Measurements from ENCODE around the gene WNT10A. TPM values are rescaled to one million over a fixed set of nuclear protein-coding genes. Genes with fewer than 3 reads are reported as not detected.

Gene WNT10A
- total RNA-seq, 1 experiment from 2014 or later, result 6.5 TPM

GRCh38 chr2:218856167-218856895 lies 24.3 kb upstream of the WNT10A start:
- in situ Hi-C loops (cut with HindIII; ENCODE audit: low pct_unique_long_range_greater_than_20kb, low sequenced_read_pairs), result no loop called here
- no peak for DNase-seq (ENCODE audit: low read depth)

- no peak for DNase-seq (ENCODE audit: low read depth)
- in situ Hi-C loops (cut with HindIII; ENCODE audit: low pct_unique_long_range_greater_than_20kb, low sequenced_read_pairs), result no loop called here
These were observed 23.8 kb upstream of the WNT10A start for GRCh38 chr2:218856896-218857243.

- DNase-seq (ENCODE audit: low read depth), result no peak
- in situ Hi-C loops (cut with HindIII; ENCODE audit: low pct_unique_long_range_greater_than_20kb, low sequenced_read_pairs), result no loop called here
These were observed 23.1 kb upstream of the WNT10A start for GRCh38 chr2:218857371-218858137.

GRCh38 chr2:218858138-218858445 lies 22.6 kb upstream of the WNT10A start:
- no peak for DNase-seq (ENCODE audit: low read depth)
- in situ Hi-C loops (cut with HindIII; ENCODE audit: low pct_unique_long_range_greater_than_20kb, low sequenced_read_pairs), result no loop called here

GRCh38 chr2:218858671-218859555 lies 21.7 kb upstream of the WNT10A start:
- in situ Hi-C loops (cut with HindIII; ENCODE audit: low pct_unique_long_range_greater_than_20kb, low sequenced_read_pairs), result no loop called here
- DNase-seq (ENCODE audit: low read depth), result no peak

- in situ Hi-C loops (cut with HindIII; ENCODE audit: low pct_unique_long_range_greater_than_20kb, low sequenced_read_pairs), result no loop called here
- no peak for DNase-seq (ENCODE audit: low read depth)
These were observed 21.1 kb upstream of the WNT10A start, which contains the start of gene WNT6 for GRCh38 chr2:218859556-218859987. Gene WNT6, plus strand, starts transcription at chr2:218859805. Its CDS starts 233 bp downstream, at chr2:218860038.

- in situ Hi-C loops (cut with HindIII; ENCODE audit: low pct_unique_long_range_greater_than_20kb, low sequenced_read_pairs), result no loop called here
These were observed 20.4 kb upstream of the WNT10A start for GRCh38 chr2:218859988-218860831.

GRCh38 chr2:218860950-218861381 lies 19.7 kb upstream of the WNT10A start:
- peak; percentile 93 for DNase-seq (ENCODE audit: low read depth)
- in situ Hi-C loops (cut with HindIII; ENCODE audit: low pct_unique_long_range_greater_than_20kb, low sequenced_read_pairs), result no loop called here

More at GRCh38 chr2:218859988-218860831, 20.4 kb upstream of the WNT10A start:
- DNase-seq (ENCODE audit: low read depth), result no peak

GRCh38 chr2:218861645-218862318 lies 18.9 kb upstream of the WNT10A start:
- in situ Hi-C loops (cut with HindIII; ENCODE audit: low pct_unique_long_range_greater_than_20kb, low sequenced_read_pairs), result no loop called here

GRCh38 chr2:218863021-218863520 lies 17.6 kb upstream of the WNT10A start:
- no peak for DNase-seq (ENCODE audit: low read depth)
- in situ Hi-C loops (cut with HindIII; ENCODE audit: low pct_unique_long_range_greater_than_20kb, low sequenced_read_pairs), result no loop called here

More at GRCh38 chr2:218861645-218862318, 18.9 kb upstream of the WNT10A start:
- no peak for DNase-seq (ENCODE audit: low read depth)

- in situ Hi-C loops (cut with HindIII; ENCODE audit: low pct_unique_long_range_greater_than_20kb, low sequenced_read_pairs), result no loop called here
- no peak for DNase-seq (ENCODE audit: low read depth)
These were observed 15.3 kb upstream of the WNT10A start for GRCh38 chr2:218865396-218865795.

- DNase-seq (ENCODE audit: low read depth), result no peak
- in situ Hi-C loops (cut with HindIII; ENCODE audit: low pct_unique_long_range_greater_than_20kb, low sequenced_read_pairs), result no loop called here
These were observed 14.7 kb upstream of the WNT10A start for GRCh38 chr2:218865999-218866398.

- DNase-seq (ENCODE audit: low read depth), result no peak
- in situ Hi-C loops (cut with HindIII; ENCODE audit: low pct_unique_long_range_greater_than_20kb, low sequenced_read_pairs), result no loop called here
These were observed 12.8 kb upstream of the WNT10A start for GRCh38 chr2:218867900-218868299.

GRCh38 chr2:218869064-218869463 lies 11.6 kb upstream of the WNT10A start:
- in situ Hi-C loops (cut with HindIII; ENCODE audit: low pct_unique_long_range_greater_than_20kb, low sequenced_read_pairs), result no loop called here
- no peak for DNase-seq (ENCODE audit: low read depth)

GRCh38 chr2:218870984-218871344 lies 9.7 kb upstream of the WNT10A start:
- in situ Hi-C loops (cut with HindIII; ENCODE audit: low pct_unique_long_range_greater_than_20kb, low sequenced_read_pairs), result no loop called here

GRCh38 chr2:218871345-218872302 lies 9.0 kb upstream of the WNT10A start:
- DNase-seq (ENCODE audit: low read depth), result no peak
- in situ Hi-C loops (cut with HindIII; ENCODE audit: low pct_unique_long_range_greater_than_20kb, low sequenced_read_pairs), result no loop called here

More at GRCh38 chr2:218870984-218871344, 9.7 kb upstream of the WNT10A start:
- DNase-seq (ENCODE audit: low read depth), result no peak
